DOHH2 (cell line): ENCODE results near the gene AHI1.

Experiments used
- EZH2phosphoT487 ChIP-seq: fragments of 200-600 bp; sonication (generic); IDR thresholded peaks from 2 replicates; pipeline ENCODE4 v1.6.1; 2017; ENCODE audit warnings: borderline replicate concordance, mild to moderate bottlenecking, antibody characterized with exemption, low read length, moderate library complexity, mixed read lengths
- TF ChIP-seq, protein P1 (sequence below): fragments of 200-600 bp; sonication (generic); IDR thresholded peaks from one replicate; pipeline ENCODE4 v1.5.1; 2014; ENCODE audit warnings: antibody characterized with exemption, mild to moderate bottlenecking, low read depth, low read length; ENCODE audit not compliant: poor library complexity, severe bottlenecking

DNA sequence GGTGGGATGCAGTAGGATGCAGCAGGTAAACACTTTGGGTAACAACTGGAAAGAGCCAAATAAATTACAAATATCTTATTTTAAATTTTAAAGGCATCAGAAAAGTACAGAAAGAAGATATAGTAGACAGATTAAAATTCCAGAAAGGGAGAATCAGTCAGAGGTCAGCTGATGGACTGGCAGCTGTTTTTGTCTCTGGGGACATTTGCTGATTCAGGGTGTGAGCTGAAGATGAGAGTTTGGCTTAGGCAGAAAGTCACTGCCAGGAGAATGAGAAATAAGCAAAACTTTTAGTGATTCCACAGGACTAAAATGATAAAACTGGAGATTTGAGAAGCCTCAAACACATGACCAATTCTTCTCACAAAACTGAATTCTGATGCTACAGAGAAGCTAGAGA, 39.5 kb downstream of the AHI1 start:
- TF ChIP-seq, protein P1, sequence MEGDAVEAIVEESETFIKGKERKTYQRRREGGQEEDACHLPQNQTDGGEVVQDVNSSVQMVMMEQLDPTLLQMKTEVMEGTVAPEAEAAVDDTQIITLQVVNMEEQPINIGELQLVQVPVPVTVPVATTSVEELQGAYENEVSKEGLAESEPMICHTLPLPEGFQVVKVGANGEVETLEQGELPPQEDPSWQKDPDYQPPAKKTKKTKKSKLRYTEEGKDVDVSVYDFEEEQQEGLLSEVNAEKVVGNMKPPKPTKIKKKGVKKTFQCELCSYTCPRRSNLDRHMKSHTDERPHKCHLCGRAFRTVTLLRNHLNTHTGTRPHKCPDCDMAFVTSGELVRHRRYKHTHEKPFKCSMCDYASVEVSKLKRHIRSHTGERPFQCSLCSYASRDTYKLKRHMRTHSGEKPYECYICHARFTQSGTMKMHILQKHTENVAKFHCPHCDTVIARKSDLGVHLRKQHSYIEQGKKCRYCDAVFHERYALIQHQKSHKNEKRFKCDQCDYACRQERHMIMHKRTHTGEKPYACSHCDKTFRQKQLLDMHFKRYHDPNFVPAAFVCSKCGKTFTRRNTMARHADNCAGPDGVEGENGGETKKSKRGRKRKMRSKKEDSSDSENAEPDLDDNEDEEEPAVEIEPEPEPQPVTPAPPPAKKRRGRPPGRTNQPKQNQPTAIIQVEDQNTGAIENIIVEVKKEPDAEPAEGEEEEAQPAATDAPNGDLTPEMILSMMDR: no peak
- no peak for TF ChIP-seq EZH2phosphoT487
